GM18907 (cell line): Measurements from ENCODE around the gene GOLPH3L.
"Not testable (repeated sequence)": the region's sequence is repeated elsewhere in the genome, so short reads cannot be mapped to it uniquely, and the experiment has no call there.

Experiments
- ATAC-seq: cut with Tn5 transposase; IDR thresholded peaks from one replicate; pipeline ENCODE4 v1.9.1; 2021; ENCODE audit warnings: mild to moderate bottlenecking, moderate library complexity; ENCODE audit not compliant: unreplicated experiment

Gene GOLPH3L

GRCh38 chr1:150619576-150620509 is 77.1 kb downstream of the GOLPH3L start:
- ATAC-seq, result no peak

- ATAC-seq, result no peak
These were observed 81.4 kb downstream of the GOLPH3L start for GRCh38 chr1:150615346-150616201.

GRCh38 chr1:150613061-150613920 is 83.7 kb downstream of the GOLPH3L start:
- ATAC-seq, result no peak

- no peak for ATAC-seq
These were observed 85.0 kb downstream of the GOLPH3L start for GRCh38 chr1:150612014-150612345.

GRCh38 chr1:150610576-150610975 is 86.4 kb downstream of the GOLPH3L start:
- ATAC-seq, result no peak

GRCh38 chr1:150609732-150610131 is 87.2 kb downstream of the GOLPH3L start:
- no peak for ATAC-seq

GRCh38 chr1:150606463-150607142 is 90.4 kb downstream of the GOLPH3L start:
- no peak for ATAC-seq

GRCh38 chr1:150605451-150605731 is 91.6 kb downstream of the GOLPH3L start:
- ATAC-seq, result not testable (repeated sequence)

GRCh38 chr1:150604226-150604588 is 92.7 kb downstream of the GOLPH3L start:
- ATAC-seq, result no peak

- ATAC-seq, result no peak
These were observed 93.2 kb downstream of the GOLPH3L start for GRCh38 chr1:150603711-150604110.

GRCh38 chr1:150602372-150602771 is 94.6 kb downstream of the GOLPH3L start:
- ATAC-seq, result not testable (repeated sequence)

GRCh38 chr1:150601540-150601939 is 95.4 kb downstream of the GOLPH3L start:
- ATAC-seq, result no peak

- not testable (repeated sequence) for ATAC-seq
These were observed 98.6 kb downstream of the GOLPH3L start for GRCh38 chr1:150598346-150598745.

GRCh38 chr1:150596976-150597375 is 100.0 kb downstream of the GOLPH3L start:
- no peak for ATAC-seq
